T-helper 1 cell treated with Interleukin-12 subunit alpha and Interleukin-12 subunit beta and Interleukin-4 antibody, amounts not matched to agents 30 μg/mL and 1 μg/mL, for 36 hours (primary cell): ENCODE measurements around the gene LDLRAP1.
A peak's percentile ranks its signal among the peaks of the same experiment; 100 is the strongest.

Source experiments
- H3K27ac Mint-ChIP-seq: one replicate; pipeline ENCODE4 v1.8.0; 2021; ENCODE audit warnings: mild to moderate bottlenecking, mixed read lengths
- H3K27me3 Mint-ChIP-seq: one replicate; pipeline ENCODE4 v1.8.0; 2021; ENCODE audit warnings: low read depth, mixed read lengths
- H3K36me3 Mint-ChIP-seq: one replicate; pipeline ENCODE4 v1.8.0; 2021; ENCODE audit warnings: low read depth, mixed read lengths
- H3K4me1 Mint-ChIP-seq: one replicate; pipeline ENCODE4 v1.8.0; 2021; ENCODE audit warnings: low read depth, mixed read lengths
- H3K4me3 Mint-ChIP-seq: one replicate; pipeline ENCODE4 v1.8.0; 2021; ENCODE audit warnings: mild to moderate bottlenecking, moderate library complexity, mixed read lengths
- H3K9me3 Mint-ChIP-seq: one replicate; pipeline ENCODE4 v1.8.0; 2021; ENCODE audit warnings: mixed read lengths

LDLRAP1 gene

GRCh38 chr1:25530186-25531081 is 13.0 kb upstream of the LDLRAP1 start:
- Mint-ChIP-seq H3K27me3 (peaks cover 2% of the 10 kb centered on the region), H3K4me3 (no peak overlapping the region)

GRCh38 chr1:25531082-25531461 is 12.3 kb upstream of the LDLRAP1 start:
- Mint-ChIP-seq H3K27ac (no peak overlapping the region), H3K4me1 (no peaks in the 10 kb centered on the region), H3K4me3 (no peak overlapping the region), H3K27me3 (peaks cover 2% of the 10 kb centered on the region), H3K9me3 (no peaks in the 10 kb centered on the region), H3K36me3 (no peaks in the 10 kb centered on the region)

More at GRCh38 chr1:25530186-25531081, 13.0 kb upstream of the LDLRAP1 start:
- peaks cover 2% of the 10 kb centered on the region for H3K4me1 Mint-ChIP-seq
- H3K9me3 Mint-ChIP-seq = peaks cover 2% of the 10 kb centered on the region
- no peaks in the 10 kb centered on the region for H3K36me3 Mint-ChIP-seq
- no peak overlapping the region for H3K27ac Mint-ChIP-seq

GRCh38 chr1:25532970-25533369 is 10.4 kb upstream of the LDLRAP1 start:
- Mint-ChIP-seq H3K36me3 (no peaks in the 10 kb centered on the region), H3K4me1 (no peaks in the 10 kb centered on the region), H3K27ac (no peak overlapping the region), H3K27me3 (peaks cover 18% of the 10 kb centered on the region), H3K4me3 (no peak overlapping the region), H3K9me3 (no peaks in the 10 kb centered on the region)

GRCh38 chr1:25533775-25534409 is 9.5 kb upstream of the LDLRAP1 start:
- H3K27me3 Mint-ChIP-seq = peaks cover 22% of the 10 kb centered on the region
- H3K9me3 Mint-ChIP-seq = no peaks in the 10 kb centered on the region

GRCh38 chr1:25534410-25534788 is 9.0 kb upstream of the LDLRAP1 start:
- Mint-ChIP-seq H3K36me3 (no peaks in the 10 kb centered on the region), H3K27me3 (peaks cover 22% of the 10 kb centered on the region), H3K9me3 (no peaks in the 10 kb centered on the region), H3K27ac (no peak overlapping the region), H3K4me1 (no peaks in the 10 kb centered on the region), H3K4me3 (no peak overlapping the region)

More at GRCh38 chr1:25533775-25534409, 9.5 kb upstream of the LDLRAP1 start:
- Mint-ChIP-seq H3K36me3 (no peaks in the 10 kb centered on the region), H3K4me1 (no peaks in the 10 kb centered on the region), H3K4me3 (no peak overlapping the region), H3K27ac (no peak overlapping the region)

- H3K9me3 Mint-ChIP-seq = no peaks in the 10 kb centered on the region
- H3K27me3 Mint-ChIP-seq = peaks cover 28% of the 10 kb centered on the region
- no peaks in the 10 kb centered on the region for H3K36me3 Mint-ChIP-seq
- H3K4me1 Mint-ChIP-seq = no peaks in the 10 kb centered on the region
- H3K4me3 Mint-ChIP-seq = no peak overlapping the region
- no peak overlapping the region for H3K27ac Mint-ChIP-seq
These were observed 7.3 kb upstream of the LDLRAP1 start for GRCh38 chr1:25536124-25536523.

GRCh38 chr1:25537153-25537831 is 6.1 kb upstream of the LDLRAP1 start:
- Mint-ChIP-seq H3K4me1 (no peaks in the 10 kb centered on the region), H3K36me3 (no peaks in the 10 kb centered on the region), H3K4me3 (no peak overlapping the region), H3K9me3 (no peaks in the 10 kb centered on the region), H3K27ac (no peak overlapping the region), H3K27me3 (peaks cover 38% of the 10 kb centered on the region)

GRCh38 chr1:25538191-25538767 is 5.1 kb upstream of the LDLRAP1 start:
- H3K4me1 Mint-ChIP-seq = no peaks in the 10 kb centered on the region
- peaks cover 39% of the 10 kb centered on the region for H3K27me3 Mint-ChIP-seq
- H3K36me3 Mint-ChIP-seq = no peaks in the 10 kb centered on the region
- H3K27ac Mint-ChIP-seq = no peak overlapping the region
- H3K4me3 Mint-ChIP-seq = no peak overlapping the region
- H3K9me3 Mint-ChIP-seq = no peaks in the 10 kb centered on the region

- Mint-ChIP-seq H3K4me3 (no peak overlapping the region), H3K9me3 (no peaks in the 10 kb centered on the region), H3K27me3 (peaks cover 51% of the 10 kb centered on the region), H3K27ac (no peak overlapping the region), H3K36me3 (peaks cover 7% of the 10 kb centered on the region), H3K4me1 (peaks cover 7% of the 10 kb centered on the region)
These were observed 2.6 kb upstream of the LDLRAP1 start for GRCh38 chr1:25540750-25541342.

GRCh38 chr1:25541425-25541824 is 2.0 kb upstream of the LDLRAP1 start:
- no peak overlapping the region for H3K4me3 Mint-ChIP-seq
- H3K9me3 Mint-ChIP-seq = no peaks in the 10 kb centered on the region
- peaks cover 9% of the 10 kb centered on the region for H3K4me1 Mint-ChIP-seq
- no peak overlapping the region for H3K27ac Mint-ChIP-seq
- H3K36me3 Mint-ChIP-seq = peaks cover 7% of the 10 kb centered on the region
- H3K27me3 Mint-ChIP-seq = peaks cover 47% of the 10 kb centered on the region

GRCh38 chr1:25541889-25542658 is 1.3 kb upstream of the LDLRAP1 start:
- peaks cover 44% of the 10 kb centered on the region for H3K27me3 Mint-ChIP-seq
- H3K9me3 Mint-ChIP-seq = no peaks in the 10 kb centered on the region
- no peak overlapping the region for H3K27ac Mint-ChIP-seq
- peaks cover 13% of the 10 kb centered on the region for H3K4me1 Mint-ChIP-seq
- peaks cover 11% of the 10 kb centered on the region for H3K36me3 Mint-ChIP-seq
- H3K4me3 Mint-ChIP-seq = peak overlapping the region; percentile 62

- H3K9me3 Mint-ChIP-seq = no peaks in the 10 kb centered on the region
- H3K4me1 Mint-ChIP-seq = peaks cover 13% of the 10 kb centered on the region
- H3K36me3 Mint-ChIP-seq = peaks cover 11% of the 10 kb centered on the region
- H3K4me3 Mint-ChIP-seq = peak overlapping the region; percentile 58
- peaks cover 37% of the 10 kb centered on the region for H3K27me3 Mint-ChIP-seq
- H3K27ac Mint-ChIP-seq = no peak overlapping the region
These were observed 391 bp upstream of the LDLRAP1 start for GRCh38 chr1:25543005-25543424.

GRCh38 chr1:25544243-25544764 is 898 bp downstream of the LDLRAP1 start:
- H3K27me3 Mint-ChIP-seq = peaks cover 33% of the 10 kb centered on the region
- peaks cover 17% of the 10 kb centered on the region for H3K4me1 Mint-ChIP-seq
- peaks cover 11% of the 10 kb centered on the region for H3K36me3 Mint-ChIP-seq
- peak overlapping the region; percentile 31 for H3K27ac Mint-ChIP-seq
- H3K4me3 Mint-ChIP-seq = peak overlapping the region; percentile 72
- no peaks in the 10 kb centered on the region for H3K9me3 Mint-ChIP-seq
